WI38 (cell line): ENCODE results near the gene BHLHA15.

ENCODE experiments used
- H3K4me3 ChIP-seq: 2 replicates; pipeline ENCODE4 v1.5.1; 2011; ENCODE audit warnings: low read depth, mild to moderate bottlenecking, control low read depth, low read length
- TF ChIP-seq, protein P1 (sequence below): IDR thresholded peaks from 2 replicates; pipeline ENCODE4 v1.5.1; 2012; ENCODE audit warnings: low read depth, mild to moderate bottlenecking, control low read depth, low read length

Gene BHLHA15

DNA sequence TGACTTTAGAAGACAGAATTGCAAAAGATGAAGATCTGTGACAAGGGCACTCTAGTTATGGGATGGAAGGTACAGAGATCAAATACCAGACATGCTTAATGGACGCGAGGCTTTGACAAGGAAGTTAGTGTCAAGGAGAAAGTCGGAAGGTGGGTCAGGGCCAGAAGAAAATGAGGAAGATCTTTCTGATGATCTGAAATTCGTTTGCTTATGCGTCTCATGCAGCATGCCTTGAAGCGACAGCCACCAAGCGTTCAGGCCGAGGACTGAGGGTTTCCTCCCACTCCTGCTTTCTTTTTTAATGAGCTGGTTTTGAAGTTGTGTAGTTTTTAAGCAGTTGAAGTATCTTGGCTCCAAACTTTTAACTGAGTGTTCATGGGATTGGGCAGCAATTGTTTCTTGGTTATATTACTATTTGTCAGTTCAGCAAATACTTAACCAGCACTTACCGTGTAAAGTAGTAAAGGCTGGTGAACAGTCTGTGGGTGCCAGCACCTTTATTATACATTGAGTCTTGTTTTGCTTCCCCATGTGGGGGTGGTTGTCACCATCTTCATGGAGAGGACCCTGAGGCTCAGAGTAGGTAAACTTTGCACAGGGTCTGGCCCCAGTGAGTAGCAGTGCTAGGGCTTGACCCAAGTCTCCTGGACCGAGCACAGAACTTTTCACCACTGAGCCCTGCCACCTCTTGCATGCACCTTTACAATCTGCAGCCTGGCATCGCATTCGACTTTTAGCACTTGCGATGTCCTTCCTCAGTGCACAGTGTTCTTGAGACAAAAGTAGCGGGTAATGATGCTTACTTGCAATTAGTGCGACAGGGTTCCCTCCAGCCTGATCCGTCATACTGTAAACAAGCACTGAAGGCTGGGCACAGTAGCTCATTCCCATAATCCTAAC, 14.3 kb upstream of the BHLHA15 start:
- TF ChIP-seq, protein P1, sequence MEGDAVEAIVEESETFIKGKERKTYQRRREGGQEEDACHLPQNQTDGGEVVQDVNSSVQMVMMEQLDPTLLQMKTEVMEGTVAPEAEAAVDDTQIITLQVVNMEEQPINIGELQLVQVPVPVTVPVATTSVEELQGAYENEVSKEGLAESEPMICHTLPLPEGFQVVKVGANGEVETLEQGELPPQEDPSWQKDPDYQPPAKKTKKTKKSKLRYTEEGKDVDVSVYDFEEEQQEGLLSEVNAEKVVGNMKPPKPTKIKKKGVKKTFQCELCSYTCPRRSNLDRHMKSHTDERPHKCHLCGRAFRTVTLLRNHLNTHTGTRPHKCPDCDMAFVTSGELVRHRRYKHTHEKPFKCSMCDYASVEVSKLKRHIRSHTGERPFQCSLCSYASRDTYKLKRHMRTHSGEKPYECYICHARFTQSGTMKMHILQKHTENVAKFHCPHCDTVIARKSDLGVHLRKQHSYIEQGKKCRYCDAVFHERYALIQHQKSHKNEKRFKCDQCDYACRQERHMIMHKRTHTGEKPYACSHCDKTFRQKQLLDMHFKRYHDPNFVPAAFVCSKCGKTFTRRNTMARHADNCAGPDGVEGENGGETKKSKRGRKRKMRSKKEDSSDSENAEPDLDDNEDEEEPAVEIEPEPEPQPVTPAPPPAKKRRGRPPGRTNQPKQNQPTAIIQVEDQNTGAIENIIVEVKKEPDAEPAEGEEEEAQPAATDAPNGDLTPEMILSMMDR: no peak
- no peak overlapping the region for H3K4me3 ChIP-seq

DNA sequence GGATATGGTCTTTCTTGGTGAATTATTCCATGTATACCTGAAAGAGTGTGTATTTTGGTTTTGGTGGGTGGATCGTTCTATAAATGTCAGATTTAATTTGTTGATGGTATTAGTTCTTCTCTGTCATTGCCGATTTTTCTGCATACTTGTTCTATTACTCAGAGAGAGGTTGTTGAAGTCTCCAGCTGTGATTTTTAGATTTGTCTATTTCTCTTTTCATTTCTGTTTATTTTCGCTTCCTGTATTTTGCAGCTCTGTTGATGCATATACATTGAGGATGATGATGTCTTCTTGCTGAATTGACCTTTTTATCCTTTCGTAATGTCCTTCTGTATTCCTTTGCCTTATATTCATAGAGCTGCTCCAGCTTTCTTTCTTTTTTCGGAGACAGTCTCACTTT, 12.1 kb upstream of the BHLHA15 start:
- no peak overlapping the region for H3K4me3 ChIP-seq
- TF ChIP-seq, protein P1: no peak

DNA sequence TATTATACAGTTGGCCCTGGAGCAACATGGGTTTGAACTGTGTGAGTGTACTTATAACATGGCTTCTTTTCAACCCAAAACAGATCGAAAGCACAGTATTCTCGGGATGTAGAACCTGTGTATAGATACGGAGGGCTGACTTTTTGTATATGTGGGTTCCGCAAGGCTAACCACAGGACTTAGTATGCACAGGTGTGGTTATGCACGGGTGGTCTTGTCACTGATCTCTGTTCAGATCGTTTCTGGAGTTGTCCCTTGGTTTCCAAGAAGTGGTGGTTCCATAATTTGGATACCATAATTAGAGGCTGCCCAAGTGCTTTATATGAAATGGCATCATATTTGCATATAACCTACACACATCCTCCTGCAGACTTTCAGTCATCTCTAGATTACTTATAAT, 10.9 kb upstream of the BHLHA15 start:
- TF ChIP-seq, protein P1: no peak
- H3K4me3 ChIP-seq: no peak overlapping the region

DNA sequence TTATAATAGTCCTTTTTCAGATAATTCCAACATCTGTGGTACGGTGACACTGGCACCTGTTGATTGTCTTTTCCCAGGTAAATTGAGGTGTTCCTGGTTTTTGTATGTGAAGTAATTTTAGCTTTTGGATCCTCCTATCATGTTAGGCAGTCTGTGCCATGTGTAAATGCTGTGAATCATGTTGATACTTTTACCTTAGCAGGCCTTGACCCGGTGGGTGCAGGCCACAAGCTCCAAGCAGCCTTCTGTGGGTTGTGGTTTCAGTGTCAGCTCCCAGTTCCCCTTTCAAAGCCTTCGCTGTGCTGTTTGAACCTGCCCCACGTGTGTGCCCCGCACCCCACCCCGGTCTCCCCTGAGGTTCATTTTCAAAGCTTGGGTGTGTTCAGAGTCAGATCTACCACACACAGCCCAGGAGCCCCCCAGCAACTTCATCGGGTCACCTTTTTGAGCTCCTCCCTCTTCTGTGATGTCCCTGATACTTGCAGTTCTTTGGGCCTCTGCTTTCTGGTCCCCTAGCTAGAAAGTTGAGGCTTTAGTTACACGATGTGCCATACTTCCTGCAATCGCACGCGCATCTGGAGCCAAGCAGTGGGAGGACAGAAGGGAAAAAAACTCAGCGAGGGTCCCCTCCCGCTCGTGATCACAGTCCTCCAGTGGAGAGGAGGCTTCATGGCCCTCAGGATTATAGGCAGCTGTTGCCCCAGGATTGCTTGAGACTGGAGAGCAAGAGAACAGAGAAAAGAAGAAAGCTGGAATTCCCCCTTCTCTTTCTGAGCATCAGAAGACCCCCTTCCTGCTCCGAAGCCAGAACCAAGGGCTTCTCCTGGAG, 8.7 kb upstream of the BHLHA15 start:
- TF ChIP-seq, protein P1: no peak
- no peak overlapping the region for H3K4me3 ChIP-seq

DNA sequence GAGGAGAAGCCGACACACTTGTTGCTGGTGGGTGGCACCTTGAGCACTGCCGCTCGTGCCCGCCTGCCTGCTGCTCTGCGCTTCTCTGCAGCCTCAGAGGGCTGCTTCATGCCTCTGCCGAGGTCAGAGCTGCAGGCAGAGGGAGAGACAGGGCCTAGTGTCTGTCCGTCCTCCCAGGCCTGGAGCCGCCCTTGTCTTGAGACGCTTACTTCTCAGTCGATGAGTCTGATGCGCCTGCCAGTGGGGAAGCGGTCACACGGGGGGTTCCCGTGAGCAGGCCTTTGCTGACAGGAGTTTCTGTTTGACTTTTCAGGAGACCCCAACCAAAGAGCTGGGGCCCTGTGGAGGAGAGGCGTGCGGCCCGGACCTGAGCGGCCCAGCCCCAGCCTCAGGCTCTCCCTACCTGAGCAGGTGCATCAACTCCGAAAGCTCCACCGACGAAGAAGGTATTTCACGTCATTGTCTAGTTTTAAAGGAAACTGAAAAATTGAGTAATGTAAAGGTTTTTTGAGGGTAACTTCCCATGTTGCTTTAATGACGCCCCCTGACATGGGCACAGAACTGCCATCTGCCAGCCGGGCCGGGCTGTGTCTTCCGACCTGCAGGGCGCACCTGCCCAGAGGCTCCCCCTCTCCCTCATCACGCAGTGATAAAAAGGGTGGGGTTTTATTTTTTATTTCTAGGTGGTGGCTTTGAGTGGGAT, 7.8 kb upstream of the BHLHA15 start:
- H3K4me3 ChIP-seq: no peak overlapping the region
- TF ChIP-seq, protein P1: no peak

DNA sequence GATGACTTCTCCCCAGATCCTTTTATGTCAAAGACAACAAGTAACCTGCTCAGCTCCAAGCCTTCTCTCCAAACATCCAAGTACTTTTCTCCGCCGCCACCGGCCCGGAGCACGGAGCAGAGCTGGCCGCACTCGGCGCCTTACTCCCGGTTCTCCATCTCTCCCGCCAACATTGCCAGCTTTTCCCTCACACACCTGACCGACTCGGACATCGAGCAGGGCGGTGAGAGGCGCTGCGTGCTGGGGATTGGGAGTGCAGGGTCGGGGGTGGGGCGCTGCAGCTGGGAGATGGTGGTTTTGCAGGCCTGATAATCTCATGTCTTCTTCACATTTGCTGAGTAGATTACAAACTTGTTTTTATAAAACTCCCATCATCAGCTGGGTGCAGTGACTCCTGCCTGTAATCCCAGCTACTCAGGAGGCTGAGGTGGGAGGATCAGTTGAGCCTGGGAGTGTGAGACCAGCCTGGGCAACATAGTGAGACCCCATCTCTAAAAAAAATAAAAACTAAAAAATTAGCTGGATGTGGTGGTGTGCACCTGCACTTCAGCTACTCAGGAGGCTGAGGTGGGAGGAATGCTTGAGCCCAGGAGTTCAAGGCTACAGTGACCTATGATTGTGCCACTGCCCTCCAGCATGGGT, 7.2 kb upstream of the BHLHA15 start:
- TF ChIP-seq, protein P1: no peak

More for the DNA sequence above, 7.2 kb upstream of the BHLHA15 start:
- H3K4me3 ChIP-seq: no peak overlapping the region
